ENCODE data around the gene ATP8B3. TPM values are rescaled to one million over a fixed set of nuclear protein-coding genes. Genes with fewer than 3 reads are reported as not detected.

The ATP8B3 gene
- total and polyA plus RNA-seq, 9 of the 15 experiments (the other 6 are each of a cell fraction or from before 2014, with no cell fraction given): 1.2 to 12.3 (median 3.8) TPM

DNA sequence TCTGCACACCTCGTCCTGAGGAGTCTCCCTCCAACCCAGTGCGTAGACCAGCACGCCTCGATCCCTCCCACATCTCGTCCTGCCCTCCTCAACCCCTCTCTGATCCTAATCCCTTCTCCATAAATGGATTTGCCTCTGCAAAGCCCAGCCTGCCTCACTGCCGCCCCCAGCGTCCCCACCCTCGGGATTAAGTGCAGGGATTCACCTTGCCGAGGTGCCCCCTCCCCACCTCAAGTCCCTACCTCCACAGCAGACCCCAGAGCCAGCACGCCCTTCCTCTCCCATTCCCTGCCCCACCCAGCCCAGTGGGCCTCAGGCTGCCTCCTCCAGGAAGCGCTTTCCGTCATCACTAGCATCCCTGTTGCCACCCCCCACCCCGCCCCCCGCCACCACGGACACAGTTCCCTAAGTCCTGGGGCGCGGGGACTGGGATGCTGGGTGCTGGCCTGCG, 47.3 kb upstream of the ATP8B3 start (continued):
- TF ChIP-seq, protein P1, sequence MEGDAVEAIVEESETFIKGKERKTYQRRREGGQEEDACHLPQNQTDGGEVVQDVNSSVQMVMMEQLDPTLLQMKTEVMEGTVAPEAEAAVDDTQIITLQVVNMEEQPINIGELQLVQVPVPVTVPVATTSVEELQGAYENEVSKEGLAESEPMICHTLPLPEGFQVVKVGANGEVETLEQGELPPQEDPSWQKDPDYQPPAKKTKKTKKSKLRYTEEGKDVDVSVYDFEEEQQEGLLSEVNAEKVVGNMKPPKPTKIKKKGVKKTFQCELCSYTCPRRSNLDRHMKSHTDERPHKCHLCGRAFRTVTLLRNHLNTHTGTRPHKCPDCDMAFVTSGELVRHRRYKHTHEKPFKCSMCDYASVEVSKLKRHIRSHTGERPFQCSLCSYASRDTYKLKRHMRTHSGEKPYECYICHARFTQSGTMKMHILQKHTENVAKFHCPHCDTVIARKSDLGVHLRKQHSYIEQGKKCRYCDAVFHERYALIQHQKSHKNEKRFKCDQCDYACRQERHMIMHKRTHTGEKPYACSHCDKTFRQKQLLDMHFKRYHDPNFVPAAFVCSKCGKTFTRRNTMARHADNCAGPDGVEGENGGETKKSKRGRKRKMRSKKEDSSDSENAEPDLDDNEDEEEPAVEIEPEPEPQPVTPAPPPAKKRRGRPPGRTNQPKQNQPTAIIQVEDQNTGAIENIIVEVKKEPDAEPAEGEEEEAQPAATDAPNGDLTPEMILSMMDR (IDR thresholded peaks at IDR 0.05 in 2 of 3, conservative IDR thresholded peaks at IDR 0.05 in 1 of 3; ENCODE audit: insufficient read depth in 2 of 3, low read depth in 1 of 3, low read length in 3 of 3): 0 out of 6 replicates have a peak, but pooled peaks of 1 of the 3 experiments have one; percentile 1
- TF ChIP-seq ZFP36 (IDR thresholded peaks at IDR 0.05; ENCODE audit: low read depth, low read length, partially characterized antibody): peak; percentile 80
- TF ChIP-seq FOXA3 (CRISPR knock-in tag; conservative IDR thresholded peaks at IDR 0.05 in 1 of 2, IDR thresholded peaks at IDR 0.05 in 1 of 2): no peak
- TF ChIP-seq, protein P2, sequence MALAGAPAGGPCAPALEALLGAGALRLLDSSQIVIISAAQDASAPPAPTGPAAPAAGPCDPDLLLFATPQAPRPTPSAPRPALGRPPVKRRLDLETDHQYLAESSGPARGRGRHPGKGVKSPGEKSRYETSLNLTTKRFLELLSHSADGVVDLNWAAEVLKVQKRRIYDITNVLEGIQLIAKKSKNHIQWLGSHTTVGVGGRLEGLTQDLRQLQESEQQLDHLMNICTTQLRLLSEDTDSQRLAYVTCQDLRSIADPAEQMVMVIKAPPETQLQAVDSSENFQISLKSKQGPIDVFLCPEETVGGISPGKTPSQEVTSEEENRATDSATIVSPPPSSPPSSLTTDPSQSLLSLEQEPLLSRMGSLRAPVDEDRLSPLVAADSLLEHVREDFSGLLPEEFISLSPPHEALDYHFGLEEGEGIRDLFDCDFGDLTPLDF (CRISPR knock-in tag; IDR thresholded peaks at IDR 0.05): no peak
- no peak for TF ChIP-seq ZNF507 (tag; conservative IDR thresholded peaks at IDR 0.05)
- TF ChIP-seq ZNF184 (CRISPR knock-in tag; IDR thresholded peaks at IDR 0.05): no peak
- no peak for TF ChIP-seq ZNF274 (IDR thresholded peaks at IDR 0.05; ENCODE audit: borderline replicate concordance, low read depth, low read length)
- no peak for TF ChIP-seq NFE2 (IDR thresholded peaks at IDR 0.05; ENCODE audit: low read depth)
- TF ChIP-seq ZNF589 (CRISPR knock-in tag; IDR thresholded peaks at IDR 0.05; ENCODE audit: low read depth): no peak
- TF ChIP-seq CBX8 (IDR thresholded peaks at IDR 0.05; ENCODE audit: borderline replicate concordance, extremely low read depth, low read depth, low read length, poor library complexity, severe bottlenecking): no peak
- no peak for TF ChIP-seq ZNF644 (tag; IDR thresholded peaks at IDR 0.05; ENCODE audit: low read depth)
- TF ChIP-seq GTF2A2 (tag; IDR thresholded peaks at IDR 0.05): no peak
- TF ChIP-seq, protein P3, sequence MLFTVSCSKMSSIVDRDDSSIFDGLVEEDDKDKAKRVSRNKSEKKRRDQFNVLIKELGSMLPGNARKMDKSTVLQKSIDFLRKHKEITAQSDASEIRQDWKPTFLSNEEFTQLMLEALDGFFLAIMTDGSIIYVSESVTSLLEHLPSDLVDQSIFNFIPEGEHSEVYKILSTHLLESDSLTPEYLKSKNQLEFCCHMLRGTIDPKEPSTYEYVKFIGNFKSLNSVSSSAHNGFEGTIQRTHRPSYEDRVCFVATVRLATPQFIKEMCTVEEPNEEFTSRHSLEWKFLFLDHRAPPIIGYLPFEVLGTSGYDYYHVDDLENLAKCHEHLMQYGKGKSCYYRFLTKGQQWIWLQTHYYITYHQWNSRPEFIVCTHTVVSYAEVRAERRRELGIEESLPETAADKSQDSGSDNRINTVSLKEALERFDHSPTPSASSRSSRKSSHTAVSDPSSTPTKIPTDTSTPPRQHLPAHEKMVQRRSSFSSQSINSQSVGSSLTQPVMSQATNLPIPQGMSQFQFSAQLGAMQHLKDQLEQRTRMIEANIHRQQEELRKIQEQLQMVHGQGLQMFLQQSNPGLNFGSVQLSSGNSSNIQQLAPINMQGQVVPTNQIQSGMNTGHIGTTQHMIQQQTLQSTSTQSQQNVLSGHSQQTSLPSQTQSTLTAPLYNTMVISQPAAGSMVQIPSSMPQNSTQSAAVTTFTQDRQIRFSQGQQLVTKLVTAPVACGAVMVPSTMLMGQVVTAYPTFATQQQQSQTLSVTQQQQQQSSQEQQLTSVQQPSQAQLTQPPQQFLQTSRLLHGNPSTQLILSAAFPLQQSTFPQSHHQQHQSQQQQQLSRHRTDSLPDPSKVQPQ (CRISPR knock-in tag; IDR thresholded peaks at IDR 0.05; ENCODE audit: borderline replicate concordance): no peak
- TF ChIP-seq ZNF778 (CRISPR knock-in tag; IDR thresholded peaks at IDR 0.05): no peak
- no peak for TF ChIP-seq BRCA1 (IDR thresholded peaks at IDR 0.05)
- TF ChIP-seq BRCA1 (CRISPR knock-in tag; IDR thresholded peaks at IDR 0.05): no peak
- TF ChIP-seq, protein P4, sequence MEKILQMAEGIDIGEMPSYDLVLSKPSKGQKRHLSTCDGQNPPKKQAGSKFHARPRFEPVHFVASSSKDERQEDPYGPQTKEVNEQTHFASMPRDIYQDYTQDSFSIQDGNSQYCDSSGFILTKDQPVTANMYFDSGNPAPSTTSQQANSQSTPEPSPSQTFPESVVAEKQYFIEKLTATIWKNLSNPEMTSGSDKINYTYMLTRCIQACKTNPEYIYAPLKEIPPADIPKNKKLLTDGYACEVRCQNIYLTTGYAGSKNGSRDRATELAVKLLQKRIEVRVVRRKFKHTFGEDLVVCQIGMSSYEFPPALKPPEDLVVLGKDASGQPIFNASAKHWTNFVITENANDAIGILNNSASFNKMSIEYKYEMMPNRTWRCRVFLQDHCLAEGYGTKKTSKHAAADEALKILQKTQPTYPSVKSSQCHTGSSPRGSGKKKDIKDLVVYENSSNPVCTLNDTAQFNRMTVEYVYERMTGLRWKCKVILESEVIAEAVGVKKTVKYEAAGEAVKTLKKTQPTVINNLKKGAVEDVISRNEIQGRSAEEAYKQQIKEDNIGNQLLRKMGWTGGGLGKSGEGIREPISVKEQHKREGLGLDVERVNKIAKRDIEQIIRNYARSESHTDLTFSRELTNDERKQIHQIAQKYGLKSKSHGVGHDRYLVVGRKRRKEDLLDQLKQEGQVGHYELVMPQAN (IDR thresholded peaks at IDR 0.05; ENCODE audit: borderline replicate concordance): no peak
